Smooth muscle cell (in vitro differentiated cells): ENCODE data around the gene MEF2D. TPM values are rescaled to one million over a fixed set of nuclear protein-coding genes. Genes with fewer than 3 reads are reported as not detected.
A peak's percentile ranks its signal among the peaks of the same experiment; 100 is the strongest.

ENCODE experiments used
- DNase-seq: peaks from one replicate; lab custom pipeline; 2025; ENCODE audit not compliant: unreplicated experiment; lab: John Stamatoyannopoulos, UW
- H2AFZ ChIP-seq: fragments of 200-600 bp; sonication (generic); 2 replicates; pipeline ENCODE4 v1.6.0; 2016; ENCODE audit warnings: antibody characterized with exemption, low read depth, mild to moderate bottlenecking
- H3F3A ChIP-seq: fragments of 200-600 bp; sonication (generic); 2 replicates; pipeline ENCODE4 v1.6.0; 2017; ENCODE audit warnings: antibody characterized with exemption, low read depth
- H3K27ac ChIP-seq: fragments of 200-600 bp; sonication (generic); 2 replicates; pipeline ENCODE4 v1.5.1; 2016; ENCODE audit warnings: low read depth, mild to moderate bottlenecking
- H3K27me3 ChIP-seq: fragments of 200-600 bp; sonication (generic); 2 replicates; pipeline ENCODE4 v1.6.1; 2016; ENCODE audit warnings: low read depth, mild to moderate bottlenecking
- H3K36me3 ChIP-seq: fragments of 200-600 bp; sonication (generic); 2 replicates; pipeline ENCODE4 v1.5.1; 2016; ENCODE audit warnings: low read depth
- H3K4me1 ChIP-seq: fragments of 200-600 bp; sonication (generic); 2 replicates; pipeline ENCODE4 v1.5.1; 2016; ENCODE audit warnings: low read depth
- H3K4me2 ChIP-seq: fragments of 200-600 bp; sonication (generic); 2 replicates; pipeline ENCODE4 v1.6.0; 2016; ENCODE audit warnings: mild to moderate bottlenecking
- H3K4me3 ChIP-seq: fragments of 200-600 bp; sonication (generic); 2 replicates; pipeline ENCODE4 v1.5.1; 2016; ENCODE audit warnings: mild to moderate bottlenecking
- H3K79me2 ChIP-seq: fragments of 200-600 bp; sonication (generic); 2 replicates; pipeline ENCODE4 v1.6.0; 2016; ENCODE audit warnings: low read depth, mild to moderate bottlenecking
- H3K9ac ChIP-seq: fragments of 200-600 bp; sonication (generic); 2 replicates; pipeline ENCODE4 v1.6.0; 2016; ENCODE audit warnings: low read depth
- H3K9me3 ChIP-seq: fragments of 200-600 bp; sonication (generic); replicated peaks from 2 replicates; pipeline ENCODE4 v1.5.1; 2016; ENCODE audit warnings: low read depth
- H4K20me1 ChIP-seq: fragments of 200-600 bp; sonication (generic); 2 replicates; pipeline ENCODE4 v1.6.0; 2016; ENCODE audit warnings: low read depth
- CTCF ChIP-seq: fragments of 200-600 bp; sonication (generic); IDR thresholded peaks from 2 replicates; pipeline ENCODE4 v1.5.1; 2017; ENCODE audit warnings: borderline replicate concordance, mild to moderate bottlenecking, antibody characterized with exemption; ENCODE audit not compliant: insufficient read depth, poor library complexity, severe bottlenecking
- WGBS: methylation state at CpG from one replicate; pipeline ENCODE4 v1.1.7; 2016; ENCODE audit warnings: low lambda C conversion rate; 5-methylcytosine and 5-hydroxymethylcytosine counted together
- polyA plus RNA-seq: library from polyadenylated mRNA; unstranded; fragments of >200 nt; fragmentation: Nextera tagmentation; extraction: Ambion mirVana; gene quantifications from 2 replicates; pipeline ENCODE4 v1.2.1, GENCODE V29; 2016
- total RNA-seq: library from RNA; depleted of rRNA; stranded (reverse); fragments of >200 nt; gene quantifications from 2 replicates; pipeline ENCODE4 v1.2.3, GENCODE V29; 2014

MEF2D gene
- total and polyA plus RNA-seq, 2 experiments from 2014 or later = 23.2 to 45.6 TPM

GRCh38 chr1:156504438-156504813 is 3.9 kb upstream of the MEF2D start:
- no peak overlapping the region for H2AFZ ChIP-seq
- no peak for DNase-seq
- TF ChIP-seq CTCF = no peak
- no peaks in the 10 kb centered on the region for H3K27me3 ChIP-seq
- peak overlapping the region; percentile 39 for H3K4me3 ChIP-seq
- H3K36me3 ChIP-seq = no peaks in the 10 kb centered on the region
- peaks cover 10% of the 10 kb centered on the region for H3K79me2 ChIP-seq
- H3F3A ChIP-seq = peaks cover 24% of the 10 kb centered on the region
- peak overlapping the region; percentile 91 for H3K4me2 ChIP-seq
- H3K9me3 ChIP-seq = no peaks in the 10 kb centered on the region
- H3K4me1 ChIP-seq = peaks cover 33% of the 10 kb centered on the region
- H3K9ac ChIP-seq = peak overlapping the region; percentile 97
- H3K27ac ChIP-seq = peak overlapping the region; percentile 100
- H4K20me1 ChIP-seq = peaks cover 11% of the 10 kb centered on the region
- WGBS = 52% methylated on average over 5 of the region's 5 CpGs

GRCh38 chr1:156503698-156504437 is 3.3 kb upstream of the MEF2D start:
- H3K9me3 ChIP-seq = no peaks in the 10 kb centered on the region
- no peak for DNase-seq
- H3K4me3 ChIP-seq = no peak overlapping the region
- no peaks in the 10 kb centered on the region for H3K36me3 ChIP-seq
- H3K27ac ChIP-seq = peak overlapping the region; percentile 100
- H3K27me3 ChIP-seq = no peaks in the 10 kb centered on the region
- peak overlapping the region; percentile 91 for H3K4me2 ChIP-seq
- TF ChIP-seq CTCF = no peak
- H4K20me1 ChIP-seq = peaks cover 16% of the 10 kb centered on the region
- peaks cover 16% of the 10 kb centered on the region for H3K79me2 ChIP-seq
- peaks cover 33% of the 10 kb centered on the region for H3K4me1 ChIP-seq
- peaks cover 24% of the 10 kb centered on the region for H3F3A ChIP-seq
- no peak overlapping the region for H2AFZ ChIP-seq
- H3K9ac ChIP-seq = peak overlapping the region; percentile 97
- WGBS = 59% methylated on average over 5 of the region's 5 CpGs

- H3K4me1 ChIP-seq = peaks cover 40% of the 10 kb centered on the region
- no peaks in the 10 kb centered on the region for H3K36me3 ChIP-seq
- H3F3A ChIP-seq = peaks cover 24% of the 10 kb centered on the region
- H2AFZ ChIP-seq = no peak overlapping the region
- no peak for TF ChIP-seq CTCF
- DNase-seq = peak; percentile 21
- peaks cover 24% of the 10 kb centered on the region for H4K20me1 ChIP-seq
- H3K9ac ChIP-seq = peak overlapping the region; percentile 97
- H3K4me2 ChIP-seq = peak overlapping the region; percentile 91
- H3K79me2 ChIP-seq = peaks cover 24% of the 10 kb centered on the region
- no peaks in the 10 kb centered on the region for H3K9me3 ChIP-seq
- H3K4me3 ChIP-seq = no peak overlapping the region
- H3K27ac ChIP-seq = peak overlapping the region; percentile 100
- WGBS = 26% methylated on average over 12 of the region's 12 CpGs
- H3K27me3 ChIP-seq = no peaks in the 10 kb centered on the region
These were observed 2.5 kb upstream of the MEF2D start for GRCh38 chr1:156502894-156503697.
